SU-DHL-6 (cell line): ENCODE results near the gene GPR78.

Experiments
- H2AFZ ChIP-seq: fragments of 200-600 bp; sonication (generic); 2 replicates; pipeline ENCODE4 v1.6.1; 2014; ENCODE audit warnings: low read depth, mild to moderate bottlenecking, moderate library complexity, mixed read lengths, antibody characterized with exemption, low read length; ENCODE audit not compliant: severe bottlenecking
- H3F3A ChIP-seq: fragments of 200-600 bp; shearing (Covaris generic); 2 replicates; pipeline ENCODE4 v1.6.0; 2016; ENCODE audit warnings: antibody characterized with exemption, mild to moderate bottlenecking; ENCODE audit not compliant: insufficient read depth
- H3K27ac ChIP-seq: fragments of 200-600 bp; sonication (generic); 2 replicates; pipeline ENCODE4 v1.5.1; 2016; ENCODE audit warnings: low read depth, mild to moderate bottlenecking, low read length, moderate library complexity, mixed read lengths
- H3K27me3 ChIP-seq: fragments of 200-600 bp; sonication (generic), shearing (Covaris generic); 2 replicates; pipeline ENCODE4 v1.6.0; 2014; ENCODE audit warnings: mild to moderate bottlenecking, low read length
- H3K36me3 ChIP-seq: fragments of 200-600 bp; sonication (generic); 2 replicates; pipeline ENCODE4 v1.6.1; 2014; ENCODE audit warnings: mild to moderate bottlenecking, low read length, mixed read lengths
- H3K4me2 ChIP-seq: fragments of 300-600, 200-600 bp; shearing (Covaris generic), sonication (generic); 2 replicates; pipeline ENCODE4 v1.6.0; 2014; ENCODE audit warnings: low read length, low read depth, mild to moderate bottlenecking; ENCODE audit not compliant: poor library complexity, severe bottlenecking
- H3K4me3 ChIP-seq: fragments of 200-600 bp; sonication (generic); 2 replicates; pipeline ENCODE4 v1.5.1; 2014; ENCODE audit warnings: antibody characterized with exemption, low read length, mild to moderate bottlenecking, mixed read lengths; ENCODE audit not compliant: insufficient read depth, poor library complexity, severe bottlenecking
- H3K79me2 ChIP-seq: fragments of 200-600 bp; sonication (generic); 2 replicates; pipeline ENCODE4 v1.6.1; 2014; ENCODE audit warnings: mild to moderate bottlenecking, low read length, moderate library complexity; ENCODE audit not compliant: insufficient read depth
- H3K9ac ChIP-seq: fragments of 200-600 bp; sonication (generic); 2 replicates; pipeline ENCODE4 v1.7.0; 2014; ENCODE audit warnings: mild to moderate bottlenecking, low read length
- H3K9me2 ChIP-seq: fragments of 200-600 bp; sonication (generic); replicated peaks from 2 replicates; pipeline ENCODE4 v1.6.1; 2014; ENCODE audit warnings: low read length; ENCODE audit not compliant: insufficient read depth
- H3K9me3 ChIP-seq: fragments of 200-600 bp; sonication (generic); 2 replicates; pipeline ENCODE4 v1.6.1; 2014; ENCODE audit warnings: low read length, mixed read lengths; ENCODE audit not compliant: insufficient read depth
- H4K20me1 ChIP-seq: fragments of 200-600 bp; sonication (generic); 2 replicates; pipeline ENCODE4 v1.6.1; 2014; ENCODE audit warnings: low read depth, mild to moderate bottlenecking, antibody characterized with exemption, low read length, moderate library complexity, mixed read lengths
- CTCF ChIP-seq: fragments of 200-600 bp; sonication (generic); IDR thresholded peaks from one replicate; pipeline ENCODE4 v1.5.1; 2017; ENCODE audit warnings: antibody characterized with exemption, mild to moderate bottlenecking, low read length, moderate library complexity; ENCODE audit not compliant: insufficient read depth, poor library complexity, severe bottlenecking
- EZH2phosphoT487 ChIP-seq: fragments of 200-600 bp; sonication (generic), shearing (Covaris generic); conservative IDR thresholded peaks from 2 replicates; pipeline ENCODE4 v1.6.1; 2018; ENCODE audit warnings: mild to moderate bottlenecking, antibody characterized with exemption, low read length, moderate library complexity, mixed read lengths

The GPR78 gene

DNA sequence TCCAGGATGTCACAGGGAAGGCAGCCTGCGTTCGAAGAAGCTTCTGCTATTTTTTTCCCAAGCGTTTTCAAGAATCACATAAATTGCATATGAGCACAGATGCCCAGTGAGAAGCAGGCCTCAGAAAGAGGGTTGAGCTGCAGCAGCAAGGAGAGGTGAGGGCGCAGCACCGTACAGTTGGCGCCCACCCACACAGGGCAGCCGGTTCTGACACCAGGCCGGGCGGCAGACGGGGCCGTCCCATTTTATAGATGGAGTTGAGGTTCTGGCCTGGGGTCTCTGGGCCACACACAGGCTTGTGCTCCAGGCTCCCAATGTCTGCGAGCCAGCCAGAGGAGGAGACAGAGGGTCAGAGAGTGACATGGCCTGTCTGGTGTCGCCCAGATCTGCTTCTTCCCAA lies 35.2 kb downstream of the GPR78 start:
- no peaks in the 10 kb centered on the region for H4K20me1 ChIP-seq
- no peaks in the 10 kb centered on the region for H3K36me3 ChIP-seq
- H3K27me3 ChIP-seq: no peaks in the 10 kb centered on the region
- TF ChIP-seq CTCF (no peak), EZH2phosphoT487 (no peak)
- no peak overlapping the region for H3K4me2 ChIP-seq
- no peak overlapping the region for H3K4me3 ChIP-seq
- no peak overlapping the region for H3K9ac ChIP-seq
- no peaks in the 10 kb centered on the region for H3K9me2 ChIP-seq
- no peaks in the 10 kb centered on the region for H3K9me3 ChIP-seq
- H3F3A ChIP-seq: no peaks in the 10 kb centered on the region
- H3K27ac ChIP-seq: no peak overlapping the region
- no peak overlapping the region for H2AFZ ChIP-seq
- H3K79me2 ChIP-seq: no peaks in the 10 kb centered on the region

- Histone ChIP-seq H3K27me3 (no peaks in the 10 kb centered on the region), H3K4me3 (no peak overlapping the region), H3K36me3 (no peaks in the 10 kb centered on the region), H3K9me3 (no peaks in the 10 kb centered on the region), H4K20me1 (no peaks in the 10 kb centered on the region), H3K27ac (no peak overlapping the region), H3K9me2 (no peaks in the 10 kb centered on the region), H3K9ac (no peak overlapping the region), H3F3A (no peaks in the 10 kb centered on the region), H3K79me2 (no peaks in the 10 kb centered on the region), H3K4me2 (no peak overlapping the region), H2AFZ (no peak overlapping the region)
- TF ChIP-seq CTCF (no peak), EZH2phosphoT487 (no peak)
Measured at GRCh38 chr4:8615921-8616787, 36.0 kb downstream of the GPR78 start.

- H3K9me3 ChIP-seq: no peaks in the 10 kb centered on the region
- TF ChIP-seq EZH2phosphoT487 (no peak), CTCF (no peak)
- H3K36me3 ChIP-seq: no peaks in the 10 kb centered on the region
Measured at GRCh38 chr4:8616831-8617230, 36.6 kb downstream of the GPR78 start.

More at GRCh38 chr4:8616831-8617230, 36.6 kb downstream of the GPR78 start:
- Histone ChIP-seq H4K20me1 (no peaks in the 10 kb centered on the region), H3K27me3 (no peaks in the 10 kb centered on the region), H3K9me2 (no peaks in the 10 kb centered on the region), H3K4me3 (no peak overlapping the region), H3K4me2 (no peak overlapping the region), H3K79me2 (no peaks in the 10 kb centered on the region), H3F3A (no peaks in the 10 kb centered on the region), H2AFZ (no peak overlapping the region), H3K27ac (no peak overlapping the region), H3K9ac (no peak overlapping the region)
